OCI-LY7 (cell line): Measurements from ENCODE around the gene MEF2A. TPM values are rescaled to one million over a fixed set of nuclear protein-coding genes. Genes with fewer than 3 reads are reported as not detected.

Experiments
- BruUV-seq: library from RNA; stranded (reverse); fragments of 400-500 nt; replicated peaks from 2 replicates; lab custom pipeline; 2021; lab: Mats Ljungman, UMichigan
- CTCF ChIA-PET: fragments of 300-600 bp; sonication (Branson Sonifier 250); formaldehyde crosslinking; loops from one replicate; lab custom pipeline; 2022; ENCODE audit warnings: antibody characterized with exemption; ENCODE audit not compliant: unreplicated experiment; lab: Charles Lee
- POLR2A ChIA-PET: fragments of 300-600 bp; sonication (Branson Sonifier 250); formaldehyde crosslinking; loops from one replicate; lab custom pipeline; 2022; ENCODE audit warnings: antibody characterized with exemption; lab: Charles Lee
- DNase-seq: peaks from one replicate; pipeline ENCODE4 v3.0.0-alpha.2; 2015; ENCODE audit warnings: low spot score
- H2AFZ ChIP-seq: fragments of 200-600 bp; sonication (generic), shearing (Covaris generic); 2 replicates; pipeline ENCODE4 v1.6.1; 2014; ENCODE audit warnings: mild to moderate bottlenecking, antibody characterized with exemption, low read length, moderate library complexity
- H3K27ac ChIP-seq: fragments of 200-600 bp; sonication (generic); 2 replicates; pipeline ENCODE4 v1.5.1; 2014; ENCODE audit warnings: mixed run types, low read depth, mild to moderate bottlenecking, moderate library complexity, low read length, inconsistent platforms; ENCODE audit not compliant: poor library complexity, severe bottlenecking
- H3K36me3 ChIP-seq: fragments of 200-600 bp; sonication (generic); 2 replicates; pipeline ENCODE4 v1.6.1; 2014; ENCODE audit warnings: mild to moderate bottlenecking, antibody characterized with exemption, low read length, moderate library complexity, mixed read lengths; ENCODE audit not compliant: insufficient read depth
- H3K4me1 ChIP-seq: fragments of 200-600 bp; sonication (generic); 2 replicates; pipeline ENCODE4 v1.5.1; 2014; ENCODE audit warnings: mild to moderate bottlenecking, low read length; ENCODE audit not compliant: insufficient read depth, poor library complexity, severe bottlenecking
- H3K4me2 ChIP-seq: fragments of 200-600 bp; sonication (generic); 2 replicates; pipeline ENCODE4 v1.6.1; 2014; ENCODE audit warnings: mild to moderate bottlenecking, low read length
- H3K4me3 ChIP-seq: fragments of 200-600 bp; sonication (generic); 2 replicates; pipeline ENCODE4 v1.5.1; 2014; ENCODE audit warnings: mild to moderate bottlenecking, low read depth, low read length; ENCODE audit not compliant: poor library complexity, severe bottlenecking
- H3K79me2 ChIP-seq: fragments of 200-600 bp; sonication (generic); 2 replicates; pipeline ENCODE4 v1.6.1; 2016; ENCODE audit warnings: low read depth, mild to moderate bottlenecking, low read length, moderate library complexity, mixed read lengths; ENCODE audit not compliant: insufficient read depth
- H3K9me2 ChIP-seq: fragments of 200-600 bp; sonication (generic); 2 replicates; pipeline ENCODE4 v1.6.1; 2016; ENCODE audit warnings: mild to moderate bottlenecking, low read length, mixed read lengths; ENCODE audit not compliant: insufficient read depth
- H3K9me3 ChIP-seq: fragments of 200-600 bp; sonication (generic); 2 replicates; pipeline ENCODE4 v1.6.1; 2014; ENCODE audit warnings: mild to moderate bottlenecking, mixed run types, low read length, mixed read lengths
- H4K20me1 ChIP-seq: fragments of 200-600 bp; sonication (generic); 2 replicates; pipeline ENCODE4 v1.6.1; 2014; ENCODE audit warnings: mild to moderate bottlenecking, antibody characterized with exemption, low read length, moderate library complexity, mixed read lengths; ENCODE audit not compliant: insufficient read depth
- CTCF ChIP-seq: fragments of 200-600 bp; sonication (generic); conservative IDR thresholded peaks from 2 replicates; pipeline ENCODE4 v1.5.1; 2014; ENCODE audit warnings: mild to moderate bottlenecking, antibody characterized with exemption, low read length, moderate library complexity, mixed read lengths
- EZH2phosphoT487 ChIP-seq: fragments of 200-600 bp; sonication (generic); IDR thresholded peaks from 2 replicates; pipeline ENCODE4 v1.6.1; 2018; ENCODE audit warnings: low read depth, borderline replicate concordance, mild to moderate bottlenecking, mixed run types, antibody characterized with exemption, low read length, moderate library complexity, mixed read lengths
- intact Hi-C: fragments of 100-400 bp; cut with micrococcal nuclease; formaldehyde crosslinking; loops from one replicate; pipeline ENCODE4 v1.10.0; 2022; ENCODE audit not compliant: unreplicated experiment
- total RNA-seq, 2 experiments: library from RNA; depleted of rRNA in 1 of 2; stranded (reverse); fragments of >200 nt in 1 of 2; shearing (Covaris generic) in 1 of 2; gene quantifications; 2 replicates each; pipeline ENCODE4 v1.2.3, GENCODE V29; 2014 to 2022

Gene MEF2A
- total RNA-seq, 2 experiments from 2014 or later: 28.0 to 38.2 TPM

GRCh38 chr15:99589801-99590200 is 24.0 kb downstream of the MEF2A start:
- Histone ChIP-seq H4K20me1 (no peaks in the 10 kb centered on the region), H3K4me1 (no peaks in the 10 kb centered on the region), H3K36me3 (peaks cover 25% of the 10 kb centered on the region), H3K9me3 (peaks cover 21% of the 10 kb centered on the region), H3K9me2 (no peaks in the 10 kb centered on the region; the same call in 1 of the 2 replicates), H3K4me2 (no peak overlapping the region), H3K4me3 (no peak overlapping the region), H3K79me2 (peaks cover 86% of the 10 kb centered on the region), H3K27ac (no peak overlapping the region), H2AFZ (no peak overlapping the region)
- no TSS peak for BruUV-seq
- POLR2A ChIA-PET: no interaction called here
- intact Hi-C loops: no loop called here
- TF ChIP-seq CTCF (no peak), EZH2phosphoT487 (no peak)
- DNase-seq: no peak
- CTCF ChIA-PET: no interaction called here

GRCh38 chr15:99590913-99591646 is 25.3 kb downstream of the MEF2A start:
- ChIA-PET CTCF (no interaction called here), POLR2A (no interaction called here)
- H3K4me2 ChIP-seq: no peak overlapping the region
- H2AFZ ChIP-seq: no peak overlapping the region
- no TSS peak for BruUV-seq
- TF ChIP-seq CTCF (no peak), EZH2phosphoT487 (no peak)
- no peaks in the 10 kb centered on the region for H3K4me1 ChIP-seq
- H3K4me3 ChIP-seq: no peak overlapping the region
- peaks cover 17% of the 10 kb centered on the region for H3K36me3 ChIP-seq
- no peak for DNase-seq
- H4K20me1 ChIP-seq: no peaks in the 10 kb centered on the region
- intact Hi-C loops: no loop called here
- peaks cover 86% of the 10 kb centered on the region for H3K79me2 ChIP-seq
- no peaks in the 10 kb centered on the region; the same call in 1 of the 2 replicates for H3K9me2 ChIP-seq
- H3K9me3 ChIP-seq: peaks cover 14% of the 10 kb centered on the region
- H3K27ac ChIP-seq: no peak overlapping the region
